ENCODE data around the gene KBTBD8. TPM values are rescaled to one million over a fixed set of nuclear protein-coding genes. Genes with fewer than 3 reads are reported as not detected.

Gene KBTBD8
- total RNA-seq, 1 donor from 2014 or later, result 1.9 TPM

GRCh38 chr3:66989241-66989640, 8.9 kb upstream of the KBTBD8 start:
- Mint-ChIP-seq H3K9me3 (ENCODE audit: low read depth) (no peaks in the 10 kb centered on the region), H3K4me1 (ENCODE audit: low read depth) (no peaks in the 10 kb centered on the region), H3K36me3 (ENCODE audit: low read depth) (no peaks in the 10 kb centered on the region), H3K27me3 (ENCODE audit: low read depth) (peaks cover 22% of the 10 kb centered on the region), H3K4me3 (ENCODE audit: unreplicated experiment) (no peak overlapping the region), H3K27ac (ENCODE audit: unreplicated experiment) (no peak overlapping the region)
- TF ChIP-seq, protein P1, sequence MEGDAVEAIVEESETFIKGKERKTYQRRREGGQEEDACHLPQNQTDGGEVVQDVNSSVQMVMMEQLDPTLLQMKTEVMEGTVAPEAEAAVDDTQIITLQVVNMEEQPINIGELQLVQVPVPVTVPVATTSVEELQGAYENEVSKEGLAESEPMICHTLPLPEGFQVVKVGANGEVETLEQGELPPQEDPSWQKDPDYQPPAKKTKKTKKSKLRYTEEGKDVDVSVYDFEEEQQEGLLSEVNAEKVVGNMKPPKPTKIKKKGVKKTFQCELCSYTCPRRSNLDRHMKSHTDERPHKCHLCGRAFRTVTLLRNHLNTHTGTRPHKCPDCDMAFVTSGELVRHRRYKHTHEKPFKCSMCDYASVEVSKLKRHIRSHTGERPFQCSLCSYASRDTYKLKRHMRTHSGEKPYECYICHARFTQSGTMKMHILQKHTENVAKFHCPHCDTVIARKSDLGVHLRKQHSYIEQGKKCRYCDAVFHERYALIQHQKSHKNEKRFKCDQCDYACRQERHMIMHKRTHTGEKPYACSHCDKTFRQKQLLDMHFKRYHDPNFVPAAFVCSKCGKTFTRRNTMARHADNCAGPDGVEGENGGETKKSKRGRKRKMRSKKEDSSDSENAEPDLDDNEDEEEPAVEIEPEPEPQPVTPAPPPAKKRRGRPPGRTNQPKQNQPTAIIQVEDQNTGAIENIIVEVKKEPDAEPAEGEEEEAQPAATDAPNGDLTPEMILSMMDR (IDR thresholded peaks at IDR 0.05), result no peak
- no peak for DNase-seq (ENCODE audit: low spot score)

GRCh38 chr3:66989860-66990696, 8.0 kb upstream of the KBTBD8 start:
- Mint-ChIP-seq H3K4me3 (ENCODE audit: unreplicated experiment) (no peak overlapping the region), H3K27ac (ENCODE audit: unreplicated experiment) (no peak overlapping the region), H3K9me3 (ENCODE audit: low read depth) (no peaks in the 10 kb centered on the region), H3K4me1 (ENCODE audit: low read depth) (no peaks in the 10 kb centered on the region), H3K27me3 (ENCODE audit: low read depth) (peaks cover 20% of the 10 kb centered on the region), H3K36me3 (ENCODE audit: low read depth) (no peaks in the 10 kb centered on the region)
- no peak for DNase-seq (ENCODE audit: low spot score)
- TF ChIP-seq, protein P1 (IDR thresholded peaks at IDR 0.05), result peak; percentile 0

- no peak for DNase-seq (ENCODE audit: low spot score)
- Mint-ChIP-seq H3K36me3 (ENCODE audit: low read depth) (no peaks in the 10 kb centered on the region), H3K4me1 (ENCODE audit: low read depth) (no peaks in the 10 kb centered on the region), H3K27ac (ENCODE audit: unreplicated experiment) (no peak overlapping the region), H3K27me3 (ENCODE audit: low read depth) (peaks cover 23% of the 10 kb centered on the region), H3K9me3 (ENCODE audit: low read depth) (no peaks in the 10 kb centered on the region), H3K4me3 (ENCODE audit: unreplicated experiment) (no peak overlapping the region)
- TF ChIP-seq, protein P1 (IDR thresholded peaks at IDR 0.05), result no peak
These were observed 6.6 kb upstream of the KBTBD8 start for GRCh38 chr3:66991459-66991858.

- Mint-ChIP-seq H3K4me1 (ENCODE audit: low read depth) (peaks cover 7% of the 10 kb centered on the region), H3K4me3 (ENCODE audit: unreplicated experiment) (no peak overlapping the region), H3K27ac (ENCODE audit: unreplicated experiment) (no peak overlapping the region), H3K36me3 (ENCODE audit: low read depth) (no peaks in the 10 kb centered on the region), H3K27me3 (ENCODE audit: low read depth) (peaks cover 23% of the 10 kb centered on the region), H3K9me3 (ENCODE audit: low read depth) (no peaks in the 10 kb centered on the region)
- TF ChIP-seq, protein P1 (IDR thresholded peaks at IDR 0.05), result no peak
- no peak for DNase-seq (ENCODE audit: low spot score)
These were observed 5.0 kb upstream of the KBTBD8 start for GRCh38 chr3:66993082-66993481.

- no peaks in the 10 kb centered on the region for H3K36me3 Mint-ChIP-seq (ENCODE audit: low read depth)
- no peaks in the 10 kb centered on the region for H3K9me3 Mint-ChIP-seq (ENCODE audit: low read depth)
- TF ChIP-seq, protein P1 (IDR thresholded peaks at IDR 0.05), result no peak
- H3K27me3 Mint-ChIP-seq (ENCODE audit: low read depth), result peaks cover 23% of the 10 kb centered on the region
- H3K4me3 Mint-ChIP-seq (ENCODE audit: unreplicated experiment), result no peak overlapping the region
- H3K27ac Mint-ChIP-seq (ENCODE audit: unreplicated experiment), result no peak overlapping the region
- DNase-seq (ENCODE audit: low spot score), result no peak
- peaks cover 13% of the 10 kb centered on the region for H3K4me1 Mint-ChIP-seq (ENCODE audit: low read depth)
These were observed 3.5 kb upstream of the KBTBD8 start for GRCh38 chr3:66994588-66994987.

All from chondrocyte (in vitro differentiated cells).